ENCODE data around the gene HP.

- TF ChIP-seq, protein P1, sequence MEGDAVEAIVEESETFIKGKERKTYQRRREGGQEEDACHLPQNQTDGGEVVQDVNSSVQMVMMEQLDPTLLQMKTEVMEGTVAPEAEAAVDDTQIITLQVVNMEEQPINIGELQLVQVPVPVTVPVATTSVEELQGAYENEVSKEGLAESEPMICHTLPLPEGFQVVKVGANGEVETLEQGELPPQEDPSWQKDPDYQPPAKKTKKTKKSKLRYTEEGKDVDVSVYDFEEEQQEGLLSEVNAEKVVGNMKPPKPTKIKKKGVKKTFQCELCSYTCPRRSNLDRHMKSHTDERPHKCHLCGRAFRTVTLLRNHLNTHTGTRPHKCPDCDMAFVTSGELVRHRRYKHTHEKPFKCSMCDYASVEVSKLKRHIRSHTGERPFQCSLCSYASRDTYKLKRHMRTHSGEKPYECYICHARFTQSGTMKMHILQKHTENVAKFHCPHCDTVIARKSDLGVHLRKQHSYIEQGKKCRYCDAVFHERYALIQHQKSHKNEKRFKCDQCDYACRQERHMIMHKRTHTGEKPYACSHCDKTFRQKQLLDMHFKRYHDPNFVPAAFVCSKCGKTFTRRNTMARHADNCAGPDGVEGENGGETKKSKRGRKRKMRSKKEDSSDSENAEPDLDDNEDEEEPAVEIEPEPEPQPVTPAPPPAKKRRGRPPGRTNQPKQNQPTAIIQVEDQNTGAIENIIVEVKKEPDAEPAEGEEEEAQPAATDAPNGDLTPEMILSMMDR (conservative IDR thresholded peaks at IDR 0.05; ENCODE audit: low read length): no peak
- no peak for TF ChIP-seq EZH2phosphoT487 (IDR thresholded peaks at IDR 0.05; ENCODE audit: borderline replicate concordance, low read depth, low read length)
Observed at GRCh38 chr16:72044296-72044695, 10.0 kb upstream of the HP start.

Measured in OCI-LY7 (cell line).